Frontal cortex (tissue), 4 donors: ENCODE data around the gene INPP5A. TPM values are rescaled to one million over a fixed set of nuclear protein-coding genes. Genes with fewer than 3 reads are reported as not detected.

Experiments used
- DNase-seq, 2 donors: peaks; one replicate each; pipeline ENCODE4 v3.0.0; 2012; ENCODE audit warnings: low spot score in 2 of 2
- FAIRE-seq: peaks from 2 replicates; lab custom pipeline; 2012; peaks lifted over from hg19 to GRCh38; lab: Jason Lieb, UNC
- total RNA-seq: library from RNA; depleted of rRNA; stranded (reverse); fragments of >200 nt; gene quantifications from one replicate; pipeline ENCODE4 v1.2.3, GENCODE V29; 2014
- donor health status: control.
- donor health status: control.
- donor health status: control.

Gene INPP5A
- total RNA-seq, 1 donor from 2014 or later = 38.7 TPM

DNA sequence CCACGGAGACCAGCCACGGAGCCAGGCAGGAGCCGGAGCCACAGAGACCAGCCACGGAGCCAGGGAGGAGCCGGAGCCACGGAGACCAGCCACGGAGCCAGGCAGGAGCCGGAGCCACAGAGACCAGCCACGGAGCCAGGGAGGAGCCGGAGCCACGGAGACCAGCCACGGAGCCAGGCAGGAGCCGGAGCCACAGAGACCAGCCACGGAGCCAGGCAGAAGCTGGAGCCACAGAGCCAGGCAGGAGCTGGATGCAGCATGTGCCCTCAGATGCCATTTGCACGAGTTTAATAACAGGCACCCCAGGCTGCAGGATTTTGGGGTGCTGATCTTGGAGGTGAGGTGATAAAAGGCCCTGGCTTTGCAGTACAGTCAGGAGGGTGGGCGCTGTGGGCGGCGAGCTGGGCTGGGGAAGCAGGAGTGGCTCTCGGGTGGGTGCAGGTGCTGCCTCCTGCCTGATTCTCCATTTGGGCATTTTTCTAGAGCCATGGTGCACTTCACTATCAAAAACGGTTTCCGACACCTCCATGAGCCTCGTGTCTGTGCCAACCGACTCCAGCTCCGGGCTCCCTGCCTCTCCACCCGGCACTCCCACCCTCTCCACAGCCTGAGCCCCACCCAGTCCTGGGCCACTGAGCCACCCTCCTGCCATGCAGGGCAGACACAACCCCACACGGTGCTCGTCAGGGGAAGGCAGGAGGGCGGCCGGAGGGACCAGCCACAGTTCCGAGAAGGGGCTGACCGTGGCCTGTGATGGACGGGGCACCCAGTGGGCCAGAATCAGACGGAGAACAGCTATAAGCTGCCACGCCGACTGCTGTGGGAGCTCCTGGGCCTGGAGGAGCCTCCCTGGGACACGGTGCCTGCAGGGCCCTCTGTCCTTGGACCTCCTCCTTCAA is 289.2 kb downstream of the INPP5A start:
- no peak for DNase-seq
- FAIRE-seq = no peak

DNA sequence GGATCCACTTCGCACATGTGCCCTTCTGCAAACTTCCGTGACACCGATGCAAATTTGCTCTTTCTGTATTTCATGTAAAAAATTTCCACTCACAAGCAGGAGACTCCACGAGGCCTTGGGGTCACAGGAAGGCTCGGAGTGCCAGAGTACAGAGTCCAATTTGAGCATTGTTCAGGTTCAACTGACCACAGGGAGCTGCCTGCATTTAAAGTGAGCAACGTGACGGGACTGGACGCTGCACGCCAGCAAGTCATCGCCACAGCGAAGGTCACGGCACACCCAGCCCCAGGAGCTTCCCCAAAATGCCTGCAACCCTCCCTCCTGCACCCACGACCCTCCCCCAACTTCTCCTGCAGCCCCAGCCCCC is 289.8 kb downstream of the INPP5A start:
- no peak for FAIRE-seq
- no peak for DNase-seq

DNA sequence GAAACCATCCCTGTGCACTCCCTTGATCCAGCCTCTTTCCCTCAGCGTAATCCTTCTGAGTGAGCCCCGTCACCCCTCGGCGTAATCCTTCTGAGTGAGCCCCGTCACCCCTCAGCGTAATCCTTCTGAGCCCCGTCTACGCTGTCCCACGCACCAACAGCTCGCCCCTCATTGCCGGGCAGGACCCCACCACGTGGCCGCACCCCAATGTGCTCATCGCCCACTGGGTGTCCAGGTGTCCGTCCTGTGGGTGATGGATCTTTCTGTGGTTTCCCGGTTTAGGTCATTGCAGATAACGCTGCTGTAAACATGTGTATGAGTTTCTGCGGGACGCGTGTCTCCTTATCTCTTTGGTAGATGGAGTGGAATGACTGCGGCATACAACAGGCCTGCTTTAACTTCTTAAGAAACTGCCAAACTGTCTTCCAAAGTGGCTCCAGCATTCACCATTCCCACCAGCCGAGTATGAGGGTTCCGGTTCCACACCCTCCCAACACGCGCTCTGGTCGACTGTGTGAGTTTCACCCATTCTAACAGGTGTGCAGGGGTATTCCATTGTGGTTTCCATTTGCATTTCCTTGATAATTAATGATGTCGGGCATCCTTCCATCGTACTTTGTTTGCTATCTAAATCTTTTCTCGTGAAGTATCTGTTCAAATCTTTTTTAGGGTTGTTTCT is 290.4 kb downstream of the INPP5A start:
- DNase-seq (no peak), FAIRE-seq (no peak)

DNA sequence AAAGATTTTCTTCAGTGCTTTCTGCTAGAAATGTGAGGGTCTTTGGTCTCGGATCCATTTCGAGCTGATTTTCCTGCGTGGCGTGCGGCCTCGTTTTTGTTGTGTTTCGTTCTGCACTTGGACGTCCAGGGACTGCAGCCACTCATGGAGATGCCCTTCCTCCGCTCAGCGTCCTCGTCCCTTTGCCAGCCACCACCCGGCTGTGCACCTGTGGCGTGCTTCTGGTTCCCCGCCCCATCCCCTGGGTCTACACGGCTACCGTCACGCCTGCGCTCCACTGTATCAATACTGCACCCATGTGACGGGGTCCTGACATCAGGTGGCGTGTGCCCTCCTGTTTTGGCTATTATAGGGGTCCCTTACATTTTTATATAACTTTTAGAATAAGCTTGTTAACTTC is 291.1 kb downstream of the INPP5A start:
- FAIRE-seq (no peak), DNase-seq (no peak)

DNA sequence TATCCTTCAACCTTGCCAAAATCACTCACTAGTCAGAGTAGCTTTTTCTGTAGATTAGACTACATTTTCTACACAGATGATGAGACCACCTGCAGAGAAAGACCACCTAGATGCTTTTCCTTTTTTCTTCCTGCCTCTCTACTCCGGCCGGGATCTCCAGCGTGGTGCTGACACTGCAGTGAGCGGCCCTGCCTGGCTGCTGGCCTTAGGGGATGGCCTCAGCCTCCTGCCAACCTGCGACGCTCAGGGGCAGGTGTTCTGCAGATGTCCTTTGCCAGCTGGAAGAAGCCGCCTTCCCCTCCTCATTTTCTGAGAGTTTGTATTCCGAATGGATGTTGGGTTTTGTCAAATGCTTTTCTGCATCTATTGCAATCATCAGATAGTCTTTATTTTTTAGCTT is 291.8 kb downstream of the INPP5A start:
- no peak for DNase-seq
- FAIRE-seq = no peak

DNA sequence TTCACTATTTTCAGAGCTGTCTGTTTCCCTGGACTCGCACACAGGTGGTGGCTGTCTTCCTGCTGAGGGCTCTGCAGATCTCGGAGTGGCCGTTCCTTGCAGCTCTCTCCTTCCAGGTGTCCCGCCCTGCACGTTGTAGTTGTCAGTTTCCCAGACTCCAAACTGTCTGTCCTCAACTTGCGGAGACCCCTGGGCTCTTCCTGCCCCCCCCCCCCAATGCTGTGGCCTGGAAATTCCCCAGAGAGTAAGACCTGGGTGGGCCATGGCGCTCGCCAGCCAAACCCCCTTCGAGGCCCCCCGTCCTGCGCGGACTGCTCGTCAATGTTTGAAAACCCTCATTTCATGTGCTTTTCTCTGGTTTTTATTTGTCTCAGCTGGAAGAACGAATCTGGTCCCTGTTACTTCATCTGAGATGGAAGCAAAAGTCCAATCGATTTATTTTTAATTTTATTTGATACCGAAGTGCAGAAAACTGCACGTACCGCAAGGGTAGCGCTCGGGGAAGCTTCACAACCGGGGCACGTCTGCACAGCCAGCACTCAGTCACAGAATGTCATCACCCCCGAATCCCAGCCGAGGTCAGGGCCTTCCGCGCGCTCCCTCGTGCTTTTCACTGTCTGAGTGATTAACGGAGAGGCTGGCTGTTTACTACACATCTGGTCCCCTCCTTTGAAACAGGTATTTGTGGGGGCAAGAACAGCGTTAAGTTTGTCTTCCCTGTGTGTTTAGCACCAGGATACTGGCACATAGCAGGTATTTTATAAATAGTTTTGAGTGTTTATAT is 294.8 kb downstream of the INPP5A start:
- DNase-seq (no peak), FAIRE-seq (no peak)

Other genes with a start within 250 kb of the INPP5A start
- 25.3 TPM for gene STK32C, start 229.8 kb upstream of the INPP5A start, total RNA-seq
- gene LRRC27, start 205.6 kb upstream of the INPP5A start, total RNA-seq = 20.0 TPM
- gene PWWP2B, start 140.6 kb upstream of the INPP5A start, total RNA-seq = 9.4 TPM
- gene NKX6-2, start 248.4 kb downstream of the INPP5A start, total RNA-seq = 0.41 TPM